Measurements from ENCODE around the gene IPO8.

The IPO8 gene

GRCh38 chr12:30698346-30698745, 2.7 kb upstream of the IPO8 start:
- H3K4me3 Mint-ChIP-seq = no peak overlapping the region
- no peak overlapping the region for H3K27ac Mint-ChIP-seq
- DNase-seq (ENCODE audit: low spot score in 2 of 2) = no peak
- peaks cover 18% of the 10 kb centered on the region for H3K4me1 Mint-ChIP-seq
- ATAC-seq (ENCODE audit: low read depth) = no peak
- no peaks in the 10 kb centered on the region for H3K9me3 Mint-ChIP-seq
- H3K36me3 Mint-ChIP-seq = peaks cover 2% of the 10 kb centered on the region
- no peaks in the 10 kb centered on the region for H3K27me3 Mint-ChIP-seq

- Mint-ChIP-seq H3K4me3 (no peak overlapping the region), H3K9me3 (no peaks in the 10 kb centered on the region), H3K27me3 (no peaks in the 10 kb centered on the region), H3K27ac (no peak overlapping the region), H3K4me1 (peaks cover 22% of the 10 kb centered on the region), H3K36me3 (peaks cover 5% of the 10 kb centered on the region)
- no peak for DNase-seq (ENCODE audit: low spot score in 2 of 2)
- ATAC-seq (ENCODE audit: low read depth) = no peak
Observed at GRCh38 chr12:30696943-30697342, 1.3 kb upstream of the IPO8 start.

GRCh38 chr12:30696486-30696885, 817 bp upstream of the IPO8 start:
- H3K27me3 Mint-ChIP-seq = no peaks in the 10 kb centered on the region
- no peaks in the 10 kb centered on the region for H3K9me3 Mint-ChIP-seq
- peaks cover 22% of the 10 kb centered on the region for H3K4me1 Mint-ChIP-seq
- H3K36me3 Mint-ChIP-seq = peaks cover 5% of the 10 kb centered on the region
- H3K4me3 Mint-ChIP-seq = peak overlapping the region; percentile 96
- ATAC-seq (ENCODE audit: low read depth) (no peak), DNase-seq (ENCODE audit: low spot score in 2 of 2) (no peak)
- peak overlapping the region; percentile 97 for H3K27ac Mint-ChIP-seq

GRCh38 chr12:30696103-30696408, 387 bp upstream of the IPO8 start:
- ATAC-seq (ENCODE audit: low read depth) = peak; percentile 23

GRCh38 chr12:30694412-30695198, 1.1 kb downstream of the IPO8 start:
- ATAC-seq (ENCODE audit: low read depth) (peak; percentile 15), DNase-seq (ENCODE audit: low spot score in 2 of 2) (no peak)
- Mint-ChIP-seq H3K4me1 (peaks cover 31% of the 10 kb centered on the region), H3K9me3 (no peaks in the 10 kb centered on the region), H3K27me3 (no peaks in the 10 kb centered on the region), H3K36me3 (peaks cover 8% of the 10 kb centered on the region), H3K4me3 (peak overlapping the region; percentile 96), H3K27ac (peak overlapping the region; percentile 97)

More at GRCh38 chr12:30696103-30696408, 387 bp upstream of the IPO8 start:
- H3K27me3 Mint-ChIP-seq = no peaks in the 10 kb centered on the region
- H3K27ac Mint-ChIP-seq = peak overlapping the region; percentile 97
- H3K4me1 Mint-ChIP-seq = peaks cover 26% of the 10 kb centered on the region
- no peak for DNase-seq (ENCODE audit: low spot score in 2 of 2)
- H3K4me3 Mint-ChIP-seq = peak overlapping the region; percentile 96
- peaks cover 5% of the 10 kb centered on the region for H3K36me3 Mint-ChIP-seq
- no peaks in the 10 kb centered on the region for H3K9me3 Mint-ChIP-seq

- ATAC-seq (ENCODE audit: low read depth) = no peak
- H3K4me3 Mint-ChIP-seq = no peak overlapping the region
- H3K4me1 Mint-ChIP-seq = peaks cover 33% of the 10 kb centered on the region
Observed at GRCh38 chr12:30692470-30692869, 3.2 kb downstream of the IPO8 start.

GRCh38 chr12:30691122-30691879, 4.4 kb downstream of the IPO8 start:
- no peak for DNase-seq (ENCODE audit: low spot score in 2 of 2)

More at GRCh38 chr12:30692470-30692869, 3.2 kb downstream of the IPO8 start:
- H3K27me3 Mint-ChIP-seq = no peaks in the 10 kb centered on the region
- H3K36me3 Mint-ChIP-seq = peaks cover 8% of the 10 kb centered on the region
- DNase-seq (ENCODE audit: low spot score in 2 of 2) = no peak
- H3K27ac Mint-ChIP-seq = no peak overlapping the region
- H3K9me3 Mint-ChIP-seq = no peaks in the 10 kb centered on the region

GRCh38 chr12:30687265-30687986, 8.2 kb downstream of the IPO8 start:
- Mint-ChIP-seq H3K36me3 (peaks cover 13% of the 10 kb centered on the region), H3K27me3 (no peaks in the 10 kb centered on the region), H3K4me3 (no peak overlapping the region), H3K9me3 (no peaks in the 10 kb centered on the region), H3K27ac (no peak overlapping the region), H3K4me1 (peaks cover 15% of the 10 kb centered on the region)
- no peak for ATAC-seq (ENCODE audit: low read depth)
- no peak for DNase-seq (ENCODE audit: low spot score in 2 of 2)

More at GRCh38 chr12:30691122-30691879, 4.4 kb downstream of the IPO8 start:
- Mint-ChIP-seq H3K4me3 (no peak overlapping the region), H3K4me1 (peaks cover 31% of the 10 kb centered on the region), H3K27ac (peak overlapping the region; percentile 7), H3K27me3 (no peaks in the 10 kb centered on the region), H3K36me3 (peaks cover 8% of the 10 kb centered on the region), H3K9me3 (no peaks in the 10 kb centered on the region)
- ATAC-seq (ENCODE audit: low read depth) = no peak

- Mint-ChIP-seq H3K27ac (no peak overlapping the region), H3K27me3 (no peaks in the 10 kb centered on the region), H3K9me3 (no peaks in the 10 kb centered on the region), H3K36me3 (peaks cover 27% of the 10 kb centered on the region), H3K4me1 (peaks cover under 1% of the 10 kb centered on the region), H3K4me3 (no peak overlapping the region)
- DNase-seq (ENCODE audit: low spot score in 2 of 2) (no peak), ATAC-seq (ENCODE audit: low read depth) (no peak)
Observed at GRCh38 chr12:30679241-30679640, 16.4 kb downstream of the IPO8 start.

GRCh38 chr12:30678221-30678620, 17.4 kb downstream of the IPO8 start:
- no peaks in the 10 kb centered on the region for H3K9me3 Mint-ChIP-seq
- H3K4me1 Mint-ChIP-seq = no peaks in the 10 kb centered on the region
- ATAC-seq (ENCODE audit: low read depth) = no peak
- no peak overlapping the region for H3K4me3 Mint-ChIP-seq
- H3K27ac Mint-ChIP-seq = no peak overlapping the region
- no peaks in the 10 kb centered on the region for H3K27me3 Mint-ChIP-seq
- H3K36me3 Mint-ChIP-seq = peaks cover 24% of the 10 kb centered on the region
- no peak for DNase-seq (ENCODE audit: low spot score in 2 of 2)

- no peak for ATAC-seq (ENCODE audit: low read depth)
Observed at GRCh38 chr12:30661210-30661609, 34.5 kb downstream of the IPO8 start.

GRCh38 chr12:30652034-30652696, 43.5 kb downstream of the IPO8 start:
- H3K9me3 Mint-ChIP-seq = no peaks in the 10 kb centered on the region
- peaks cover 21% of the 10 kb centered on the region for H3K36me3 Mint-ChIP-seq
- H3K27me3 Mint-ChIP-seq = no peaks in the 10 kb centered on the region
- no peaks in the 10 kb centered on the region for H3K4me1 Mint-ChIP-seq
- DNase-seq (ENCODE audit: low spot score in 2 of 2) (no peak), ATAC-seq (ENCODE audit: low read depth) (no peak)
- peak overlapping the region; percentile 39 for H3K27ac Mint-ChIP-seq
- no peak overlapping the region for H3K4me3 Mint-ChIP-seq

More at GRCh38 chr12:30661210-30661609, 34.5 kb downstream of the IPO8 start:
- H3K9me3 Mint-ChIP-seq = no peaks in the 10 kb centered on the region
- DNase-seq (ENCODE audit: low spot score in 2 of 2) = no peak
- H3K27ac Mint-ChIP-seq = no peak overlapping the region
- no peaks in the 10 kb centered on the region for H3K27me3 Mint-ChIP-seq
- peaks cover 30% of the 10 kb centered on the region for H3K36me3 Mint-ChIP-seq
- no peak overlapping the region for H3K4me3 Mint-ChIP-seq
- no peaks in the 10 kb centered on the region for H3K4me1 Mint-ChIP-seq

- no peaks in the 10 kb centered on the region for H3K9me3 Mint-ChIP-seq
- H3K4me1 Mint-ChIP-seq = no peaks in the 10 kb centered on the region
- DNase-seq (ENCODE audit: low spot score in 2 of 2) = no peak
- no peaks in the 10 kb centered on the region for H3K27me3 Mint-ChIP-seq
- no peak overlapping the region for H3K27ac Mint-ChIP-seq
- H3K36me3 Mint-ChIP-seq = peaks cover 28% of the 10 kb centered on the region
- ATAC-seq (ENCODE audit: low read depth) = no peak
- H3K4me3 Mint-ChIP-seq = no peak overlapping the region
Observed at GRCh38 chr12:30646821-30647220, 48.8 kb downstream of the IPO8 start.

GRCh38 chr12:30643366-30643765, 52.3 kb downstream of the IPO8 start:
- Mint-ChIP-seq H3K36me3 (peaks cover 33% of the 10 kb centered on the region), H3K27ac (no peak overlapping the region), H3K27me3 (no peaks in the 10 kb centered on the region), H3K4me1 (no peaks in the 10 kb centered on the region), H3K4me3 (no peak overlapping the region), H3K9me3 (no peaks in the 10 kb centered on the region)
- DNase-seq (ENCODE audit: low spot score in 2 of 2) (no peak), ATAC-seq (ENCODE audit: low read depth) (no peak)
